Measurements from ENCODE around the gene GPR89B. TPM values are rescaled to one million over a fixed set of nuclear protein-coding genes. Genes with fewer than 3 reads are reported as not detected.
"Not testable (repeated sequence)": the region's sequence is repeated elsewhere in the genome, so short reads cannot be mapped to it uniquely, and the experiment has no call there.

The GPR89B gene
- polyA plus RNA-seq, 1 donor (not counting 4 experiments of a cell fraction or from before 2014, with no cell fraction given), result 34.0 TPM

GRCh38 chr1:148007724-148008123 is 79.5 kb downstream of the GPR89B start:
- H2AFZ ChIP-seq (ENCODE audit: control insufficient read depth, low read length); H3K4me1 ChIP-seq (ENCODE audit: control insufficient read depth, extremely low read depth, insufficient read depth, low read length); H3K9me3 ChIP-seq (ENCODE audit: control insufficient read depth, low read depth, low read length); dilution Hi-C loops (cut with MboI; ENCODE audit: extremely low pct_ligation_motif_present, low sequenced_read_pairs); DNase-seq (ENCODE audit: low read depth, low spot score); H3K9me1 ChIP-seq (ENCODE audit: control insufficient read depth, extremely low read depth, insufficient read depth, low read length); H3K9ac ChIP-seq (ENCODE audit: control insufficient read depth, extremely low read depth, insufficient read depth, low read length); H3K36me3 ChIP-seq (ENCODE audit: control insufficient read depth in 2 of 2, extremely low read depth in 1 of 2, insufficient read depth in 2 of 2, low read length in 2 of 2); H3K79me2 ChIP-seq (ENCODE audit: control insufficient read depth, insufficient read depth, low read length); H3K4me3 ChIP-seq (ENCODE audit: control insufficient read depth in 2 of 3, extremely low read depth in 1 of 3, insufficient read depth in 2 of 3, low read depth in 1 of 3, low read length in 3 of 3); H4K20me1 ChIP-seq (ENCODE audit: control insufficient read depth, extremely low read depth, insufficient read depth, low read length); H3K27me3 ChIP-seq (ENCODE audit: control insufficient read depth, extremely low read depth, insufficient read depth, low read length); H3K27ac ChIP-seq (ENCODE audit: control insufficient read depth, insufficient read depth, low read length); FAIRE-seq; H3K4me2 ChIP-seq (ENCODE audit: control insufficient read depth, extremely low read depth, insufficient read depth, low read depth, low read length): not testable (repeated sequence)

GRCh38 chr1:148010527-148010926 is 82.3 kb downstream of the GPR89B start:
- H3K27ac ChIP-seq (ENCODE audit: control insufficient read depth, insufficient read depth, low read length), result no peak overlapping the region
- no peak overlapping the region for H3K9ac ChIP-seq (ENCODE audit: control insufficient read depth, extremely low read depth, insufficient read depth, low read length)
- DNase-seq (ENCODE audit: low read depth, low spot score), result no peak
- H3K9me1 ChIP-seq (ENCODE audit: control insufficient read depth, extremely low read depth, insufficient read depth, low read length), result no peaks in the 10 kb centered on the region
- H3K79me2 ChIP-seq (ENCODE audit: control insufficient read depth, insufficient read depth, low read length), result no peaks in the 10 kb centered on the region
- TF ChIP-seq EZH2 (IDR thresholded peaks at IDR 0.05; ENCODE audit: low read length) (no peak), CTCF (optimal IDR thresholded peaks at IDR 0.05 in 1 of 3, IDR thresholded peaks at IDR 0.05 in 1 of 3, conservative IDR thresholded peaks at IDR 0.05 in 1 of 3; ENCODE audit: extremely low read depth in 1 of 3, insufficient read depth in 2 of 3, low read length in 3 of 3) (no peak)
- no peak overlapping the region for H2AFZ ChIP-seq (ENCODE audit: control insufficient read depth, low read length)
- H3K36me3 ChIP-seq (ENCODE audit: control insufficient read depth in 2 of 2, extremely low read depth in 1 of 2, insufficient read depth in 2 of 2, low read length in 2 of 2), result no peaks in the 10 kb centered on the region
- no peak overlapping the region for H3K4me2 ChIP-seq (ENCODE audit: control insufficient read depth, extremely low read depth, insufficient read depth, low read depth, low read length)
- peaks cover 2% of the 10 kb centered on the region for H3K27me3 ChIP-seq (ENCODE audit: control insufficient read depth, extremely low read depth, insufficient read depth, low read length)
- H3K4me1 ChIP-seq (ENCODE audit: control insufficient read depth, extremely low read depth, insufficient read depth, low read length), result peaks cover 2% of the 10 kb centered on the region
- dilution Hi-C loops (cut with MboI; ENCODE audit: extremely low pct_ligation_motif_present, low sequenced_read_pairs), result no loop called here
- no peaks in the 10 kb centered on the region for H3K9me3 ChIP-seq (ENCODE audit: control insufficient read depth, low read depth, low read length)
- no peak for FAIRE-seq
- H3K4me3 ChIP-seq (ENCODE audit: control insufficient read depth in 2 of 3, extremely low read depth in 1 of 3, insufficient read depth in 2 of 3, low read depth in 1 of 3, low read length in 3 of 3), result no peak overlapping the region
- H4K20me1 ChIP-seq (ENCODE audit: control insufficient read depth, extremely low read depth, insufficient read depth, low read length), result no peaks in the 10 kb centered on the region

GRCh38 chr1:148013177-148014144 is 85.2 kb downstream of the GPR89B start:
- FAIRE-seq; H3K4me2 ChIP-seq (ENCODE audit: control insufficient read depth, extremely low read depth, insufficient read depth, low read depth, low read length); H3K4me1 ChIP-seq (ENCODE audit: control insufficient read depth, extremely low read depth, insufficient read depth, low read length); DNase-seq (ENCODE audit: low read depth, low spot score); H3K4me3 ChIP-seq (ENCODE audit: control insufficient read depth in 2 of 3, extremely low read depth in 1 of 3, insufficient read depth in 2 of 3, low read depth in 1 of 3, low read length in 3 of 3); H2AFZ ChIP-seq (ENCODE audit: control insufficient read depth, low read length); H3K9ac ChIP-seq (ENCODE audit: control insufficient read depth, extremely low read depth, insufficient read depth, low read length); H4K20me1 ChIP-seq (ENCODE audit: control insufficient read depth, extremely low read depth, insufficient read depth, low read length); H3K36me3 ChIP-seq (ENCODE audit: control insufficient read depth in 2 of 2, extremely low read depth in 1 of 2, insufficient read depth in 2 of 2, low read length in 2 of 2); H3K9me3 ChIP-seq (ENCODE audit: control insufficient read depth, low read depth, low read length); H3K27ac ChIP-seq (ENCODE audit: control insufficient read depth, insufficient read depth, low read length); H3K27me3 ChIP-seq (ENCODE audit: control insufficient read depth, extremely low read depth, insufficient read depth, low read length); H3K9me1 ChIP-seq (ENCODE audit: control insufficient read depth, extremely low read depth, insufficient read depth, low read length); dilution Hi-C loops (cut with MboI; ENCODE audit: extremely low pct_ligation_motif_present, low sequenced_read_pairs); H3K79me2 ChIP-seq (ENCODE audit: control insufficient read depth, insufficient read depth, low read length): not testable (repeated sequence)

- H3K9me3 ChIP-seq (ENCODE audit: control insufficient read depth, low read depth, low read length); H2AFZ ChIP-seq (ENCODE audit: control insufficient read depth, low read length); H3K27ac ChIP-seq (ENCODE audit: control insufficient read depth, insufficient read depth, low read length); H4K20me1 ChIP-seq (ENCODE audit: control insufficient read depth, extremely low read depth, insufficient read depth, low read length); H3K79me2 ChIP-seq (ENCODE audit: control insufficient read depth, insufficient read depth, low read length); FAIRE-seq; H3K9ac ChIP-seq (ENCODE audit: control insufficient read depth, extremely low read depth, insufficient read depth, low read length); H3K9me1 ChIP-seq (ENCODE audit: control insufficient read depth, extremely low read depth, insufficient read depth, low read length); dilution Hi-C loops (cut with MboI; ENCODE audit: extremely low pct_ligation_motif_present, low sequenced_read_pairs); H3K27me3 ChIP-seq (ENCODE audit: control insufficient read depth, extremely low read depth, insufficient read depth, low read length); DNase-seq (ENCODE audit: low read depth, low spot score); H3K4me1 ChIP-seq (ENCODE audit: control insufficient read depth, extremely low read depth, insufficient read depth, low read length); H3K36me3 ChIP-seq (ENCODE audit: control insufficient read depth in 2 of 2, extremely low read depth in 1 of 2, insufficient read depth in 2 of 2, low read length in 2 of 2): not testable (repeated sequence)
- Histone ChIP-seq H3K4me3 (ENCODE audit: control insufficient read depth in 2 of 3, extremely low read depth in 1 of 3, insufficient read depth in 2 of 3, low read depth in 1 of 3, low read length in 3 of 3) (peak overlapping the region in 1 of 3 experiments; percentile 34), H3K4me2 (ENCODE audit: control insufficient read depth, extremely low read depth, insufficient read depth, low read depth, low read length) (peak overlapping the region; percentile 41)
Observed at GRCh38 chr1:148014289-148015200, 86.3 kb downstream of the GPR89B start.

Data from keratinocyte (primary cell).